ENCODE results near the gene IGFBP2.

IGFBP2 gene

GRCh38 chr2:216648105-216648504, 14.9 kb downstream of the IGFBP2 start:
- in situ Hi-C loops (cut with MboI; ENCODE audit: low sequenced_read_pairs, unreplicated experiment), result no loop called here
- no peak for TF ChIP-seq CTCF (IDR thresholded peaks at IDR 0.05; ENCODE audit: borderline replicate concordance, control extremely low read depth, extremely low read depth, insufficient read depth, missing control alignments)
- no peak for DNase-seq (ENCODE audit: low spot score)

- TF ChIP-seq CTCF (IDR thresholded peaks at IDR 0.05; ENCODE audit: borderline replicate concordance, control extremely low read depth, extremely low read depth, insufficient read depth, missing control alignments), result no peak
- no peak for DNase-seq (ENCODE audit: low spot score)
- in situ Hi-C loops (cut with MboI; ENCODE audit: low sequenced_read_pairs, unreplicated experiment), result no loop called here
Observed at GRCh38 chr2:216649574-216649973, 16.4 kb downstream of the IGFBP2 start.

- in situ Hi-C loops (cut with MboI; ENCODE audit: low sequenced_read_pairs, unreplicated experiment), result loop anchor here (25.0 kb wide), 1 partner anchor 438 kb away; no protein-coding TSS in a partner anchor
- no peak for DNase-seq (ENCODE audit: low spot score)
- no peak for TF ChIP-seq CTCF (IDR thresholded peaks at IDR 0.05; ENCODE audit: borderline replicate concordance, control extremely low read depth, extremely low read depth, insufficient read depth, missing control alignments)
Observed at GRCh38 chr2:216650626-216651257, 17.5 kb downstream of the IGFBP2 start.

- no peak for DNase-seq (ENCODE audit: low spot score)
- in situ Hi-C loops (cut with MboI; ENCODE audit: low sequenced_read_pairs, unreplicated experiment), result loop anchor here (25.0 kb wide), 1 partner anchor 439 kb away; no protein-coding TSS in a partner anchor
- no peak for TF ChIP-seq CTCF (IDR thresholded peaks at IDR 0.05; ENCODE audit: borderline replicate concordance, control extremely low read depth, extremely low read depth, insufficient read depth, missing control alignments)
Observed at GRCh38 chr2:216651351-216651881, 18.2 kb downstream of the IGFBP2 start.

GRCh38 chr2:216652566-216652965, 19.3 kb downstream of the IGFBP2 start:
- in situ Hi-C loops (cut with MboI; ENCODE audit: low sequenced_read_pairs, unreplicated experiment), result loop anchor here (25.0 kb wide), 1 partner anchor 440 kb away; no protein-coding TSS in a partner anchor
- DNase-seq (ENCODE audit: low spot score), result no peak

More at GRCh38 chr2:216652566-216652965, 19.3 kb downstream of the IGFBP2 start:
- TF ChIP-seq CTCF (IDR thresholded peaks at IDR 0.05; ENCODE audit: borderline replicate concordance, control extremely low read depth, extremely low read depth, insufficient read depth, missing control alignments), result no peak
